Stimulated activated CD8-positive, alpha-beta memory T cell treated with anti-CD3 and anti-CD28 coated beads, Interleukin-4, amount 100 ng/mL, for 1 hour (primary cell): Measurements from ENCODE around the gene CORO1A.
"Not testable (repeated sequence)": the region's sequence is repeated elsewhere in the genome, so short reads cannot be mapped to it uniquely, and the experiment has no call there.

Experiments
- DNase-seq, 2 donors: peaks; one replicate each; pipeline ENCODE4 v3.0.0-alpha.2; 2020; ENCODE audit warnings: low read depth in 2 of 2, low spot score in 1 of 2

Gene CORO1A

DNA sequence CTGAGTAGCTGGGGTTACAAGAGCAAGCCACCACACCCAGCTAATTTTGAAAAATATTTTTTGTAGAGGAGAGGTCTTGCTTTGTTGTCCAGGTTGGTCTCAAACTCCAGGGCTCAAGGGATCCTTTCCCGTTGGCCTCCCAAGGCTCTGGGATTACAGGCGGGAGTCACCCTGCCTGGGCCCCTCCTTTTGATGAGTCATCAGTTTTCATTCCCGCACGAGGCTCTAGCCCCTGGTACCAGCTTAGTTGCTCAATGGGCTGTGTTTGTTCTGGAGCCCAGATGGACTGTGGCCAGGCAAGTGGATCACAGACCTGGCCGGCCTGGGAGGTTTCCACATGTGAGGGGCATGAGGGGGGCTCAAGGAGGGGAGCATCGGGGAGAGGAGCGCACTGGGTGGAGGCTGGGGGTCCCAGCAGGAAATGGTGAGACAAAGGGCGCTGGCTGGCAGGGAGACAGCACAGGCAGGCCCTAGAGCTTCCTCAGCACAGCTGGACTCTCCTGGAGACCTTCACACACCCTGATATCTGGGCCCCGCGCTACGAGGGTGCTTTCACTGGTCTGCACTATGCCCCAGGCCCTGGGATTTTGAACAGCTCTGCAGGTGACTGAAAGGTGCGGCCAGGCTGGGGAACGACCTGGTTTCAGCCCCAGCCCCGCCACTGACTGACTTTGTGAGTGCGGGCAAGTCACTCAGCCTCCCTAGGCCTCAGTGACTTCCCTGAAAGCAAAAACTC lies 16.4 kb downstream of the CORO1A start:
- not testable (repeated sequence) for DNase-seq

GRCh38 chr16:30205541-30206236 lies 22.3 kb downstream of the CORO1A start:
- not testable (repeated sequence) for DNase-seq

GRCh38 chr16:30206252-30206651 lies 22.9 kb downstream of the CORO1A start:
- not testable (repeated sequence) for DNase-seq

DNA sequence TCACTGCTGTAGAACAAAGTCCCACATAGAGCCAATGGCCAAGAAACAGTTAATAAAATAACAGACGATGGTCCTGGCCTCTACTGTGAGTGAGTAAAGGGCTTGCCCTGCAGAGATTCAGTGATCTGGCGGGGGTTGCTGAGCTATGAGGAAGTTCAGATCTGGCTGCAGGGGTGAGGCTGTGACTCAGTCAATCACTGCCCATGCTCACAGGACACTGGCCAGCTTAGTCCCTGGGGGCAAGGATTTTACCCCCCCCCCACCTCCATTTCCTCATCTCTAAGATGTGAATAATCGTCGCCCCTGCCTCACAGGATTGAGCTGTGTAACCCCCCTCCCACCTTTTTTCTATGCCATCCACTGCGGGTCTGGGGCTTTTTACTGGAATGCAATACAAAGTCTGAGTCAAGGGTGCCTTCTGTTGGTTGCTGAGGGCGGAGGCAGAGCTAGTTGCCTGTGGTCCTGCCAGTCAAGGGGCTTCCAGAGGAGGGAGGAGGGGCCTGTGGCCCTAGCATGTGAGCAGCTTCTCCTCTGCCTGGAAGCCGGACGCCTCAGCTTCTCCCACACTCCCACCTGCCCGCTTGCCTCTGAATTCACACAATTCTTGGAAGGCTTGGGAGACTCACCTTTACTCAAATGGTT lies 23.8 kb downstream of the CORO1A start:
- not testable (repeated sequence) for DNase-seq

DNA sequence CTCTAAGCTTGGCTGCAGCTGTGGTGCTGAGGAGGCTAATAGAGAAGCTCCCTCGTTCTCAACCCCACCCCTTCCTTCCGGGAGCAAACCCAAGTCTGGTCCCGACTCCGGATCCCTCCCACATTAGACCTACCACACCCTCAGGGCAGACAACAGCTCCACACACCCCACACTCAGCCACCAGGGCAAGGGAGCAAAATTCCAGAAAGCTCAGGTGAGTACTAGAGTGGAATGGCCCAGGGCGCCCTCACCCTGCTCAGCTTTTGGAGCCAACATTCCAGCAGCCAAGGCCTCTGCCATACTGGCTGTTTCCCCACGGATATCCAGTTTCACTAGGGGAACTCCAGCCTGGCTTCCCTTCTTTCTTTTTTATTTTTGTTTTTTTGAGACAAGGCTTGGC lies 25.6 kb downstream of the CORO1A start:
- not testable (repeated sequence) for DNase-seq

DNA sequence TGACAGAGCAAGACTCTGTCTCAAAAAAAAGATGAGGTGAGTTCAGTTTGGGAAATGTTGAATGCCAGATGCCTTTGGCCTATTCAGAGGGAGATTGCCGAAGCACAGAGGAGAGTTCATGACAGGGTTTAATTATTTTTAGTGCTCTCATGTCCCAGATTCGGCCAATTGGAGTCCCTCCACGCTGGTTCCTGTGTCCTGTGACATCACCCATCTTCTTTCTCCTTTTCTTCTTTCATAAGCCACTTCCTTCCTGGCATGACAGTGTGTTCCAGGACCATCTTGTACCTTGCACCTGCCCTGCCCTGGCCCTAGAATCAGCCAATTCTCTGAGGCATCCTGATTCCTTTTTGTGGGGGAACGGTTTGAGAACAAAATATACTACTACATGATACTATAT lies 28.0 kb downstream of the CORO1A start:
- DNase-seq = not testable (repeated sequence)

- DNase-seq = not testable (repeated sequence)
Observed at GRCh38 chr16:30217082-30217481, 33.7 kb downstream of the CORO1A start.
